ENCODE measurements around the gene BEX4. TPM values are rescaled to one million over a fixed set of nuclear protein-coding genes. Genes with fewer than 3 reads are reported as not detected.

BEX4 gene
- total and polyA plus RNA-seq, 9 of the 15 experiments (the other 6 are each of a cell fraction or from before 2014, with no cell fraction given), result 74.6 to 399 (median 154) TPM

GRCh38 chrX:103254921-103255493, 40.1 kb downstream of the BEX4 start, which contains the start of gene TCEAL8 (continued):
- TF ChIP-seq GABPB1 (CRISPR knock-in tag; IDR thresholded peaks at IDR 0.05) (no peak), ZNF518B (CRISPR knock-in tag; IDR thresholded peaks at IDR 0.05) (no peak), ELF1 (tag; IDR thresholded peaks at IDR 0.05) (no peak), ZNF589 (CRISPR knock-in tag; IDR thresholded peaks at IDR 0.05; ENCODE audit: low read depth) (no peak), ZFP36 (IDR thresholded peaks at IDR 0.05; ENCODE audit: low read depth, low read length, partially characterized antibody) (no peak), NKRF (IDR thresholded peaks at IDR 0.05; ENCODE audit: borderline replicate concordance) (no peak), TOE1 (IDR thresholded peaks at IDR 0.05; ENCODE audit: borderline replicate concordance) (peak; percentile 94), TOE1 (CRISPR knock-in tag; IDR thresholded peaks at IDR 0.05; ENCODE audit: borderline replicate concordance, low read depth) (no peak), ARID4B (CRISPR knock-in tag; IDR thresholded peaks at IDR 0.05) (no peak), MNT (conservative IDR thresholded peaks at IDR 0.05) (0 out of 4 replicates have a peak, but pooled peaks of 1 of the 2 experiments have one; percentile 38), ZNF316 (IDR thresholded peaks at IDR 0.05) (no peak), SNRNP70 (optimal IDR thresholded peaks at IDR 0.05; ENCODE audit: low read depth, low read length) (no peak), CBX3 (IDR thresholded peaks at IDR 0.05; ENCODE audit: borderline replicate concordance in 1 of 2, low read length in 2 of 2) (no peak), E2F3 (CRISPR knock-in tag; IDR thresholded peaks at IDR 0.05) (no peak), PURB (CRISPR knock-in tag; IDR thresholded peaks at IDR 0.05; ENCODE audit: low read depth) (no peak), ADNP (tag; IDR thresholded peaks at IDR 0.05) (no peak), BRD4 (IDR thresholded peaks at IDR 0.05) (no peak)

Data from K562 (cell line).